GM12875 (cell line): ENCODE data around the gene DNAAF8.

Source experiments
- H3K4me3 ChIP-seq: one replicate; pipeline ENCODE4 v1.5.1; 2011; ENCODE audit warnings: low read depth, low read length, control low read depth
- CTCF ChIP-seq: IDR thresholded peaks from 2 replicates; pipeline ENCODE4 v1.5.1; 2011; ENCODE audit warnings: low read depth, mild to moderate bottlenecking, control low read depth, inconsistent platforms, low read length, moderate library complexity, borderline replicate concordance; ENCODE audit not compliant: insufficient read depth

Gene DNAAF8

GRCh38 chr16:4743226-4743878 is 9.0 kb downstream of the DNAAF8 start:
- H3K4me3 ChIP-seq = no peak overlapping the region
- TF ChIP-seq CTCF = no peak

DNA sequence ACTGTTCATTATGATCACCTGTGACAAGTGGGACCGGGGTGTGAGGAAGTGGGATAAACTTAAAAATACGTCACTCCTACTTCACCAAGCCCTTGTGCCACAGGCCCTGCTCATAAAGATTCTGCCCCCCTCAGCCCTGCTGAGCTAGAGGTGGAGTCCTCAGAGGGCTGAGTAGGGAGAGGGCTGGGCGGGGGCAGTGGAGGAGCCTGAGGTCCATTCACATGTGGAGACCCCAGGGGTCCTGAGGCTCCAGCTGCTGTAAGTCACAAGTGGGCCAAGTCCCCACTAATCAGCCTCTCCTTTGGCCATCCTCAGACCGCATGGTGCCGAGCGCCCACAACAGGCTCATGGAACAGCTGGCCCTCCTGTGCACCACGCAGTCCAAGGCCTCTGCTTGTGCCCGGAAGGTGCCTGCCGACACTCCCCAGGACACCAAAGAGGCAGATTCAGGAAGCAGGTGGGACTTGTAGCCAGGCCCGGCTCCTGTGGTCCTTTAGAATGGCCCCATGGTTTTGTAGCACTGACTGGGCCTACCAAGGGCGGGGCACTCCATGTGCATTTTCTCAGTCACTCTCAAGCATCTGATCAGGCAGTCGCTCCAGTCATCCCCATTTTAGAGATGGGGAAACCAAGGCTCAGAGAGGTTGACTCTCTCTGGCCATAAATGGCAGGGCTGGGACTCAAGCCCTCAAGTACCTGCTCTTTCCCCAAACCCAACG is 10.4 kb downstream of the DNAAF8 start:
- no peak overlapping the region for H3K4me3 ChIP-seq
- no peak for TF ChIP-seq CTCF

DNA sequence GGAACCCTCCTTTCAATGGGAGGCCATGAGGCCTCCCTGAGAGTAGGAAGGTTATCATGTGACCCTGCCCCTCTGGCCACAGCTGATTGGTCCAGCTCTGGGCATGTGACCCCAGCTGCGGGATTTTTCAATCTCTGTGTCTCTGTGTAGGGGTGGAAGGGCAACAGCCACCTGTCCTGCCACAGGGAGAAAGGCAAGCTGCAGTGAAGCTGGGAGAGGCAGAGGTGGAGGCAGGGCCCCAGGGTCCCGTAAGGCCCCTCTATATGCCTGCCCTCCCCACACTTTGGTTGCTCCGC is 10.9 kb downstream of the DNAAF8 start:
- TF ChIP-seq CTCF = no peak
- no peak overlapping the region for H3K4me3 ChIP-seq

DNA sequence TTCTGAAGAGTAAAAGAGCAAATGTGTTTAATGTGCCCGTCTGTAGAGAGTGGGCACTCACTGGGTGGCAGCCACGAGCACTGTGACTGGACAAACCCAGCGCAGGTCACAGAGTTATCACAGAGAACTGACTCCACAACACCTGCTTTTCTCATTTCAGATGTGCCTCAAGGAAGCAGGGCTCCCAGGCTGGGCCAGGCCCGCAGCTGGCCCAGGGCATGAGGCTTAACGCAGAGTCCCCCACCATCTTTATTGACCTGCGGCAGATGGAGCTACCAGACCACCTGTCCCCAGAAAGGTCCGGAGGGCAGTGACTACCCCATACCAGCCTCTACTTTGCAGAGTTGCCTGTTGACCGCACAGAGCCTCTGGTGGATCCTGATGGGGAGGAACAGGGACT is 11.9 kb downstream of the DNAAF8 start:
- no peak for TF ChIP-seq CTCF

DNA sequence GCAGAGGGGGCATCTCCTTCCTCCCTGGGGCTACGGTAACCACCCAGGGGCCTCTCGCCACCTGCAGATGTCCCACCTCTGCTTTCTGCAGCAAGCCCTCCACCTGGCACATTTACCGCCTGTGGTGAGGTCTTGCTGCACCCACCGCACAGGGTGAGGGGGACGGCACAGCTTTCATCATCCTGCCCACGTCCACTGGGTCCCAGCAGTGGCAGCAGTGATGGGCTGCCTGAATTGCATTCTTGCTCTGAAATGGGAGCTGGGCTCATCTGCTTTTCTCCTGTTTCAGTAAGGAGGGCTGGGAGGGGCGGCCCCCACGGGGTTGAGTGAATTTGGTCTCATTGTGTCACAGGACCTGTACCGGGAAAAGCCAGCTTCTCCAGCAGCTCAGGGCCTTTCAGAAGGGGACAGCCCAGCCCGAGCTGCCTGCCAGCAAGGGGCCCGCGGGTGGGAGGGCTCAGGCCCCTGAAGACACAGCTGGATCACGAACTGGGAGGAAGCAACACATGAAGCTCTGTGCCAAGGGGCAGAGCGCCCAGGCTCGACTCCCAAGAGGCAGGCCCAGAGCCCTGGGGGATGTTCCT is 12.7 kb downstream of the DNAAF8 start:
- TF ChIP-seq CTCF = no peak
- H3K4me3 ChIP-seq = no peak overlapping the region

More for the DNA sequence above, 11.9 kb downstream of the DNAAF8 start:
- no peak overlapping the region for H3K4me3 ChIP-seq

DNA sequence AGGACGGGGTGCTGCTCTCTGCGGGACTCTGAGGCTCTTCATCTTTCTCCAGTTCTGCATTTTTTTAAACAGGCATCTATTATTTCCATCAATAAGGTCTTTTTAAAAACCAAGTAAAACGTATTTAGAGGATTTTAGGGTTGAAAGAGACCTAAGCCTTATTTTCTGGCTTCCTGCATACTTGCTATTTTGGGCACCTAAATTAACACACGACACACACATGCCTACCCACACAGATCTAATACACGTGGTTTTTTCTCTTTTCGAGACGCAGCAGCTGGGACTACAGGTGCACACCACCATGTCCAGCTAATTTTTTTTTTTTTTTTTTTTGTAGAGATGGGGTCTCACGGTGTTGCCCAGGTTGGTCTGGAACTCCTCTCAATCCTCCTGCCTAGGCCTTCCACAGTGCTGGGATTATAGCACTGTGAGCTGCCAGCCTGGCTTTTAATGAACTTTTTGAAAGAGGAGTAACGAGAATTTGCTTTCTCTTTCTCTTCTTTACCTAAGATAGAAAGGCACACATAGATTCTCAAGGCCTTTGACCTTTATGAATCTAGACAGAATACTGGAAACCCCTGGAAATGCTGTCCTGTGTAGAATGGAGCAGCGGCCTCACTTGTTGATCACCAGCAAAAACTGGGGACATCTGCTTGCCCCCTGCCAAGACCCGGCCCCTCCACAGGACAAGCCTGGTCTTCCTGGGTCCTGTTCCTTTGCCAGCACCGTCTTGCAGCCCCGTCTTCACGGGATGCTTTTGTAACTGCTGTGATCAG is 13.8 kb downstream of the DNAAF8 start:
- no peak for TF ChIP-seq CTCF
- H3K4me3 ChIP-seq = no peak overlapping the region
